M059J (cell line): ENCODE data around the gene ELSPBP1. TPM values are rescaled to one million over a fixed set of nuclear protein-coding genes. Genes with fewer than 3 reads are reported as not detected.
"Not testable (repeated sequence)": the region's sequence is repeated elsewhere in the genome, so short reads cannot be mapped to it uniquely, and the experiment has no call there.

Experiments
- DNase-seq: peaks from one replicate; pipeline ENCODE4 v3.0.0-alpha.2; 2012; ENCODE audit warnings: low read depth
- total RNA-seq: library from RNA; depleted of rRNA; stranded (reverse); fragments of >200 nt; shearing (Covaris generic); gene quantifications from 2 replicates; pipeline ENCODE4 v1.2.3, GENCODE V29; 2014; rRNA removed

Gene ELSPBP1
- 24.4 and 33.3 TPM in 2 replicates for total RNA-seq

DNA sequence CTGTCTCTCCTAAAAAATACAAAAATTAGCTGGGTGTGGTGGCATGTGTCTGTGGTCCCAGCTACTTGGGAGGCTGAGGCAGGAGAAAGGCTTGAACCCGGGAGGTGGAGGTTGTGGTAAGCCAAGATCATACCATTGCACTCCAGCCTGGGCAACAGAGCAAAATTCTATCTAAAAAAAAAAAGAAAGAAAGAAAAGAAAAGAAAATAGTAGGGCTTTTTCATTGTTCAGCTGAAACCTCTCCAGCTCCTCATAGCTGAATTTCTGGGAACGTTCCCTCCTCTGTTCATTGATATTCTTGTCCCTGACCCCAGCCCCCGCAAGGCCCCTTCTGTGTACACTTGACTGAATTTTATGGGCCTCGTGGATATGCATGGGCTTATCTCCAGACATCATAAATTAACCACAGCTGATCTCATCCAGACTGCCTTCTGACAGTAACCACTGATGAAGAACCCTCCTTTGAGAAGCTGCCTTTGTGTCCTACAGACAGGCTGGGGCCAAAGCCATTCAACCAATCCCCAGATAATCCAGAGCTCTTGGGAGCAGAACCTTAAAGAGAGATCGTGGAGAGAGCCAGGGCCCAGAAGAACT lies at the start of gene ELSPBP1:
TSS of gene ELSPBP1 (plus strand) at position 424 of the 594 bp plus-strand sequence. CDS start 14,036 bp downstream, outside the sequence.
- DNase-seq: peak; percentile 89

DNA sequence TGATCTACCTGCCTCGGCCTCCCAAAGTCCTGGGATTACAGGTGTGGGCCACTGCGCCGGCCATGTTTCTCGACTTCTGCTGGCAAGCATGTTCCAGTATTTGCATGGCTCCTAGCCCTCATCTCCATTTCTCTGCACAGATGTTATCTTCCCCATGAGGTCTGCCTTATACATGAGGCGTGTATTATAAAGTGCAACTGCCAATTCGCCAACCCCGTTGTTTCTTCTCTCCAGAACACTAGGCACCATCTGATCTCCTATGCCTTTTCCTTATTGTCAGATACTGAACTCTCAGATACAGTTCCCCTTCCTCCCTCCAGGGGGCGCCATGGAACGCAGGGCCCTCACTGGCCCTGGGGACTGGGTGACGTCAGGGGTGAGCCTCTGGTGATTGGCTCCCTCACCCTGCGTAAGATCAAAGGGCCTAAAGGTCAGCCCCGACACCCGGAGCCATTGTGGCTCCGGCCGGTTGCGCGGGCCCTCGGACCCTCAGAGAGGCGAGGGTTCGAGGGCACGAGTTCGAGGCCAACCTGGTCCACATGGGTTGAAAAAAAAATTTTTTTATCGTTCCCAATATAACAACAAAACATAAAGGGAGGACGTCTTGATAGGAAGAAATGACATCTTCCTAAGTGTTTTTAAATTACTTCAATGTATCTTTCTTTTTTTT lies 44.4 kb upstream of the ELSPBP1 start:
- DNase-seq: not testable (repeated sequence)

DNA sequence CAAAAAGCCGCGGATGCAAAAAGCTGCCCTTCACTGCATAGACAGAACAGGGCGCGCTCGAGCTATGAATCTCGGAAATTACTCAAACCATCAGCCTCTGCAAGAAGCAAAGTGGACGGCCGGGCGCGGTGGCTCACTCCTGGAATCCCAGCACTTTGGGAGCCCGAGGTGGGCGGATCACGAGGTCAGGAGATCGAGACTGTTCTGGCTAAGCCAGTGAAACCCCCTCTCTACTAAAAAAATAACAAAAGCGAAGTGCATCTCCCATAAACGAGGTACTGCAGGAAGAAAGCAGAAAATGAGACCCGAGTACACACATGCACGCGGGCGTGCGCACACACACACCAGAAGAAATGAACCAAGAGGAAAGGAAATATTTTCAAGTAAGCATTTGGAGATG lies 42.3 kb upstream of the ELSPBP1 start:
- not testable (repeated sequence) for DNase-seq

GRCh38 chr19:47955936-47956335 lies 38.5 kb upstream of the ELSPBP1 start:
- not testable (repeated sequence) for DNase-seq

GRCh38 chr19:47973529-47973928 lies 20.9 kb upstream of the ELSPBP1 start:
- DNase-seq: no peak

DNA sequence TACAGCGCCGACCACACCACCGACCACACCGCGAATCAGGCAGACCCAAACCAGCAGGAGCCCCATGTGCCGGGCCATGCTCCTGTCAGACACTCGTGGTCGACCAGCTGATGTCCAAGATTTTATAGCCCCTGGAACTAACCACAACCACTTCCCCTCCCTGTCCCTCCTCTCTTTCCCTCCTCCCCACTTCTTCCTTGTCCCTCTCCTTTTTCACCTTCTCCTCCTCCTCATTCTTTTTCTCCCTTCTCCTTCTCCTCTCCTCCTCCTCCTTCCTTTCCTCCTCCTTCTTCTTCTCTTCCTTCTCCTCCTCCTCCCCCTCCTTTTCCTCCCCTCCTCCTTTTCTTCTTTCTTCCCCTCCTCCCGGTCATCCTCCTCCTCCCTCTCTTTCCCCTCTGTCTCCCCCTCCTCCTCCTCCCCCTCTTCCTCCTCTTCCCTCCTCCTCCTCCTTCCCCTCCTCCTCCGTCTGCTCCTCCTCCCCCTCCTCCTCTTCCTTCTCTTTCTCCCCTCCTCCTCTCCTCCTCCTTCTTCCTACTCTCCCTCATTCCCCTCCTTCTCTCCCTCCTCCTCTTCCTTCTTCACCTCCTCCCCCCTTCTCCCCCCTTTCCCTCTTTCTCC lies 3.1 kb upstream of the ELSPBP1 start:
- peak; percentile 41 for DNase-seq

GRCh38 chr19:47992070-47992469 lies 2.4 kb upstream of the ELSPBP1 start, which contains the start of gene BSPH1:
Gene BSPH1, minus strand, starts transcription at chr19:47992170. Its CDS starts 89 bp downstream, at chr19:47992081.
- no peak for DNase-seq

DNA sequence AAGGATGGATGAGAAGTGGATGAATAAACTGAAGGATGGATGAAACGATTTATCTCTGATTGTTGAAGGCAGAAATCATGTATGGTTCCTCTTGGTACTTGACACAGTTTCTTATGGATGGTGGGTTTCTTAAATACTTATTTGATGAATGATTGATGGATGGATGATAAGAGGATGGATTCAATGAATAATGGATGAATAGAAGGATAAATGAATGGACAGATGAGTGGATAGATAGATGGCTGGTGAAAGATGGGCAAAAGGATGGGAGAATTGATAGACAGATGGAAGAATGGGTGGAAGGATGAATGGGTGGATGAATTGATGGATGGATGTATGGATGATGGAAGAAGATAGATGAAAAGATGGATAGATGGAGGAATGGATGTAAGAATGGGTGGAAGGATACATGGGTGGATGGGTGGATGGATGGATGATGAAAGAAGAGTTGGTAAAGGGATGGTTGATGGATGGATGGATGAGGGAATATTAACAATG lies 1.8 kb downstream of the ELSPBP1 start:
- DNase-seq: no peak

DNA sequence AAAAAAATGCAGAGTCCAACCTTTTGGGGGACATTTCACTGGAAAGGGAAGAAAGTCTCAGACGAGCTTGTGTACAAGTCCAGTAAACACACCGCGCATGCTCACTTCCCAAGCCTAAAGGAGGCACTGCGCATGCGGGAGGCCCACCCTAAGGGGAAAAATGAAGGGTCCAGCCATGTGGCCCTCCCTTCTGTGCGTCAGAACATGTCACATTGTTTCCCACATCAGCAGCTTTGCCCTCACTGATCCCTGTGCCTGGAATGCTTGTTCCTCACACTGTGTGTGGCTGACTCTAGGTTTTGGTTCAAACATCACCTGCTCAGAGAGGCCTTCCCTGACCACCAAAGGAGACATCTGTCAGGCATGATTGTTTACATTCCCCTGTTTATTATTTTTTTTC lies 4.4 kb downstream of the ELSPBP1 start:
- DNase-seq: no peak

DNA sequence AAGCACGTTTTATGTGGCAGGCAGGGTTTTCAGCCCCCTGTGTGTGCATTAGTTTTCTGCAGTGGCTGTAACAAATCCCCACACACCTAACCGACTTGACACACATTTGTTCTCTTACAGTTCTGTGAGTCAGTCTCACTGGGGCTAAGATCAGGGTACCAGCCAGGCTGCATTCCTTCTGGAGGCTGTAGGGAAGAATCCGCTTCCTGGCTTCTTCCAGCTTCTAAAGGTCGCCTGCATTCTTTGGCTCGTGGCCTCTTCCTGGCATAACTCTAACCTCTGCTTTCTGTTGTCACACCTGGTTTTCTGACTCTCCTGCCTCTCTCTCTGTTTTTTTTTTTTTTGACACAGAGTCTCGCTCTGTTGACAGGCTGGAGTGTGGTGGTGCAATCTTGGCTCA lies 6.4 kb downstream of the ELSPBP1 start:
- no peak for DNase-seq

- DNase-seq: no peak
Observed at GRCh38 chr19:48004236-48004635, 9.8 kb downstream of the ELSPBP1 start.

DNA sequence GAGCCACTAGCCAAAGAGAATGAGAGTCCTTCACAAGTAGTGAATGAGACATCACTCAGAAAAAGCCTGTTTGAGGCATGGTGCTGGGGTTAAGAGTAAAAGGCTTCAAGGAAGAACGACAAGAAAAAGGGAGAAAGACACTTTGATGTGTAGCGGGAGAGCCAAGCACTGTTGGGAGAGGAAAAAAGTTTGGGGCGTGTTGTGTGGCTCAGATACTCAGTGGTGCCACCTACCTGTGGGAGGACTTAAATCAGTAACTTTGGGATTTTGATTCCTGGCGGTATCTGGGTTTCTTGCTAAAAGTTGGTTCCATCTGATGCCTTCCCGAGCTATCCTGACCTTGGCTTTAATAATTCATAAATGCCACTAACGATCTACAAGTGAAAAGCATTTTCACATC lies 12.3 kb downstream of the ELSPBP1 start:
- peak; percentile 21 for DNase-seq

- DNase-seq: no peak
Observed at GRCh38 chr19:48010932-48011758, 16.7 kb downstream of the ELSPBP1 start.

DNA sequence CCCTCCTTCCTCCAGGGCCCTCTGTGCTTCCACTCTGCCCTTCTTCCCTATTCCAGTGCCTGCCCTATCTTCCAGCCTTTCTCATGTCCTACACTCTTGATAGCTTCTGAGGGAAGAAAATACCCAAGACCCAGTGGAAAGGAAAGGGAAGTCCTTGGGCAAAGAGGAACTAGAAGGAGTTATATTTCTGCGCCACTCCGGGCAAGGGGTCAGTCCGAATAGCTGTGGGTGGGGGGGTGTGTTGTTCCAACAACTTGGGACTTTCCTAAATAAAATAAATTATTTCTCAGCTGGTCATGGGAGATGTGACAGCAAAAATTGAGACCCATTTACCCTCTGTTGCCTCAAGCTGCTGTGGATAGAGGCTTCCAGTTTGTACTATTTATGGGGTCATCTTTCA lies 26.3 kb downstream of the ELSPBP1 start:
- no peak for DNase-seq

DNA sequence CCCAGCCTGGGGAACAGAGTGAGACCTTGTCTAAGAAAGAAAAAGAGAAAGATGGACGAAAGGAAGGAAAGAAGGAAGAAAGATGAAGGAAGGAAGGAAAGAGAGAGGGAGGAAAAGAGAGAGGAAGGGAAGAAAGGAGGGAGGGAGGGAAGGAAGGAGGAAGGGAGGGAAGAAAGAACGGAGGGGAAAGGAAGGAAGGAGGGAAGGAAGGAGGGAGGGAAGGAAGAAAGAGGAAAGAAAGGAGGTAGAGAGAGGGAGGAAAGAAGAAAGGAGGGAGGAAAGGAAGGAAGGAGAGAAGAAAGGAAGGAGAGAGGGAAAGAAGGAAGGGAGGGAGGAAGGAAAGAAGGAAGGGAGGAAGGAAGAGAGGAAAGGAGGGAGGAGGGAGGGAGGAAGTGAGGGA lies 28.6 kb downstream of the ELSPBP1 start:
- DNase-seq: no peak

DNA sequence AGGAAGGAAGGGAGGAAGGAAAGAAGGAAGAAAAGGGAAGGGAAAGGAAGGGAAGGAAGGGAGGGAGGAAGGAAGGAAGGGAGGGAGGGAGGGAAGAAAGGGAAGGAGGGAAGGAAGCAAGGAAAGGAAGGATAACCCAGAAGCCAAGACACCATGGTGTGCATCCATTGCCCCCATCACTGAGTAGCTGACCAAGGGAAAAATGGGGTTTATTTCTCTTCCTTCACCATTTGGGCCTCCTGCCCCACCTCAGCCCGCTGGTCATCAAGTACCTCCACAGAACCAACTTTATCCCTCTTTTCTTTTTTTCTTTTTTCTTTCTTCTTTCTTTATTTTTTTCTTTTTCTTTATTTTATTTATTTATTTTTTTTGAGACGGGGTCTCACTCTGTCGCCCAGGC lies 29.1 kb downstream of the ELSPBP1 start:
- DNase-seq: no peak

- no peak for DNase-seq
Observed at GRCh38 chr19:48025480-48025879, 31.0 kb downstream of the ELSPBP1 start.

DNA sequence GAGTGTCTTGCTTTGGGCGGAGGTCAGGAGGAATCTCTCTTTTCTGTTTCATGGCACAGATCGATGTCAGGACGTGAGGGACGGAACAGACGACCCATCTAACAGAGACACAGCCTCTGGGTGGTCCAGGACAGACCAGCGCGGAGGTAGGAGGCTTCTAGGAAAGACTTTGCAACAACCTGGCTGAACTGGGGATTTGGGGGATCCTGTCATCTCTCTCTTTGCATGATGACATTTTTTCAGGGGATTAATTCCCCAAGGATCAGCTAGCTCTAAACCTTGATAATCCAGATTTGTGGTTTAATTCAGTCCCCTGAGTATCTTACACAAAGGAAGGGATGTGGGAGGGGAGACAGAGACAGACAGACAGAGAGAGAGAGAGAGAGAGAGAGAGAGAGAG lies 35.0 kb downstream of the ELSPBP1 start:
- DNase-seq: no peak

- no peak for DNase-seq
Observed at GRCh38 chr19:48030073-48030472, 35.6 kb downstream of the ELSPBP1 start.

DNA sequence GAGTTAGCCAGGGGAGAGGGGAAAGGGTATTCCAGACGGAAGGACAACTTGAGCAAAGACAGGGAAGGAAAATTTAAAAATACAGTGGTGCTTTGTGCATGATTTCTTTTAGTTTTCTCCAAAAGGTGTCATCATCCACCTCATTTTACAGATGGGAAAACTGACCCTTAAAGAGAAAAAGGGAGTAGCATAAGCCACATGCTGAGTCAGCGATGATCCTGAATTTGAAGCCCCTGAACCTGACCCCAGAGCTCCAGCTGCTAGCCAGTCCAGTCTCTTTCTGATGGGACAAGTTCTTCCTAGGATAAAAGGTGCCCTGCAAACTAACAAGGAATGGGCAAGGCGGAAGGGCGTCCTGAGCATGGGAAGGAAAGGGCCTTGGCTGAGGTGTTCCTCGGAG lies 39.2 kb downstream of the ELSPBP1 start:
- no peak for DNase-seq

- DNase-seq: no peak
Observed at GRCh38 chr19:48036765-48037164, 42.3 kb downstream of the ELSPBP1 start.
